Skeletal muscle tissue (tissue), 4 donors: ENCODE measurements around the gene ACP7. TPM values are rescaled to one million over a fixed set of nuclear protein-coding genes. Genes with fewer than 3 reads are reported as not detected.
"Not testable (repeated sequence)": the region's sequence is repeated elsewhere in the genome, so short reads cannot be mapped to it uniquely, and the experiment has no call there.

Experiments used
- H3K27ac ChIP-seq: one replicate; pipeline ENCODE4 v1.7.0; 2013; ENCODE audit warnings: mild to moderate bottlenecking, low read depth, low read length, inconsistent platforms
- H3K27me3 ChIP-seq, 3 donors: one replicate each; pipeline ENCODE4 v1.7.0; 2013; ENCODE audit warnings: low read length in 3 of 3; ENCODE audit not compliant: control insufficient read depth in 3 of 3, insufficient read depth in 3 of 3
- H3K36me3 ChIP-seq, 3 donors: one replicate each; pipeline ENCODE4 v1.7.0; 2013; ENCODE audit warnings: low read length in 3 of 3; ENCODE audit not compliant: control insufficient read depth in 3 of 3, insufficient read depth in 3 of 3
- H3K4me1 ChIP-seq, 3 donors: one replicate each; pipeline ENCODE4 v1.7.0; 2013; ENCODE audit warnings: low read length in 3 of 3, mild to moderate bottlenecking in 3 of 3; ENCODE audit not compliant: control insufficient read depth in 3 of 3, insufficient read depth in 3 of 3
- H3K4me3 ChIP-seq, 3 donors: one replicate each; pipeline ENCODE4 v1.7.0; 2013; ENCODE audit warnings: low read length in 3 of 3
- H3K9ac ChIP-seq, 3 donors: one replicate each; pipeline ENCODE4 v1.7.0; 2013; ENCODE audit warnings: low read length in 3 of 3, mild to moderate bottlenecking in 3 of 3, moderate library complexity in 2 of 3, low read depth in 1 of 3
- H3K9me3 ChIP-seq, 3 donors: one replicate each; pipeline ENCODE4 v1.7.0; 2013; ENCODE audit warnings: low read length in 3 of 3; ENCODE audit not compliant: control insufficient read depth in 3 of 3
- total RNA-seq: library from RNA; depleted of rRNA; stranded (reverse); fragments of >200 nt; gene quantifications from one replicate; pipeline ENCODE4 v1.2.3, GENCODE V29; 2014
- donor health status: Osteomylitis.

Gene ACP7
- total RNA-seq, 1 donor from 2014 or later = not detected

- H3K27me3 ChIP-seq = peaks cover 39 to 50% (median 42%) of the 10 kb centered on the region in 3 donors
- no peaks in the 10 kb centered on the region for H3K9me3 ChIP-seq
- H3K4me1 ChIP-seq = peaks cover 0 to 2% (median 0%) of the 10 kb centered on the region in 3 donors
- H3K9ac ChIP-seq = no peak overlapping the region
- H3K36me3 ChIP-seq = no peaks in the 10 kb centered on the region
- H3K4me3 ChIP-seq = no peak overlapping the region
- no peak overlapping the region for H3K27ac ChIP-seq
These were observed 2.2 kb downstream of the ACP7 start for GRCh38 chr19:39086386-39086785.

GRCh38 chr19:39087907-39088686 lies 3.9 kb downstream of the ACP7 start:
- Histone ChIP-seq H3K4me3 (no peak overlapping the region), H3K4me1 (peaks cover 0 to 2% (median 0%) of the 10 kb centered on the region in 3 donors), H3K9me3 (no peaks in the 10 kb centered on the region), H3K27ac (no peak overlapping the region), H3K9ac (no peak overlapping the region), H3K27me3 (peaks cover 31 to 37% (median 32%) of the 10 kb centered on the region in 3 donors), H3K36me3 (no peaks in the 10 kb centered on the region)

- H3K27ac ChIP-seq, H3K36me3 ChIP-seq, H3K4me1 ChIP-seq, H3K9ac ChIP-seq, H3K9me3 ChIP-seq, H3K4me3 ChIP-seq: not testable (repeated sequence)
- H3K27me3 ChIP-seq = peaks cover 17 to 24% (median 18%) of the 10 kb centered on the region in 3 donors
These were observed 5.8 kb downstream of the ACP7 start for GRCh38 chr19:39090016-39090415.

GRCh38 chr19:39090881-39091280 lies 6.7 kb downstream of the ACP7 start:
- H3K9me3 ChIP-seq = no peaks in the 10 kb centered on the region
- H3K4me1 ChIP-seq = no peaks in the 10 kb centered on the region
- H3K27ac ChIP-seq = no peak overlapping the region
- no peak overlapping the region for H3K9ac ChIP-seq
- H3K36me3 ChIP-seq = no peaks in the 10 kb centered on the region
- peaks cover 9 to 17% (median 10%) of the 10 kb centered on the region in 3 donors for H3K27me3 ChIP-seq
- H3K4me3 ChIP-seq = no peak overlapping the region

- H3K9me3 ChIP-seq, H3K27ac ChIP-seq, H3K36me3 ChIP-seq, H3K4me1 ChIP-seq, H3K9ac ChIP-seq, H3K4me3 ChIP-seq: not testable (repeated sequence)
- peaks cover 11 to 35% (median 27%) of the 10 kb centered on the region in 3 donors for H3K27me3 ChIP-seq
These were observed 11.8 kb downstream of the ACP7 start for GRCh38 chr19:39095799-39096540.

GRCh38 chr19:39097299-39097698 lies 13.1 kb downstream of the ACP7 start:
- Histone ChIP-seq H3K9ac (no peak overlapping the region), H3K27ac (no peak overlapping the region), H3K36me3 (no peaks in the 10 kb centered on the region), H3K4me1 (no peaks in the 10 kb centered on the region), H3K4me3 (no peak overlapping the region), H3K9me3 (no peaks in the 10 kb centered on the region), H3K27me3 (peaks cover 11 to 40% (median 27%) of the 10 kb centered on the region in 3 donors)

GRCh38 chr19:39097721-39098120 lies 13.6 kb downstream of the ACP7 start:
- Histone ChIP-seq H3K27ac (no peak overlapping the region), H3K36me3 (no peaks in the 10 kb centered on the region), H3K27me3 (peaks cover 11 to 40% (median 27%) of the 10 kb centered on the region in 3 donors), H3K4me1 (no peaks in the 10 kb centered on the region), H3K4me3 (no peak overlapping the region), H3K9me3 (no peaks in the 10 kb centered on the region), H3K9ac (no peak overlapping the region)

- no peaks in the 10 kb centered on the region for H3K9me3 ChIP-seq
- H3K4me3 ChIP-seq = no peak overlapping the region
- no peaks in the 10 kb centered on the region for H3K4me1 ChIP-seq
- H3K27me3 ChIP-seq = peaks cover 11 to 40% (median 27%) of the 10 kb centered on the region in 3 donors
- H3K27ac ChIP-seq = no peak overlapping the region
- H3K9ac ChIP-seq = no peak overlapping the region
- no peaks in the 10 kb centered on the region for H3K36me3 ChIP-seq
These were observed 14.4 kb downstream of the ACP7 start for GRCh38 chr19:39098365-39099269.

GRCh38 chr19:39099341-39099740 lies 15.2 kb downstream of the ACP7 start:
- Histone ChIP-seq H3K4me3 (no peak overlapping the region), H3K9me3 (no peaks in the 10 kb centered on the region), H3K9ac (no peak overlapping the region), H3K27me3 (peaks cover 14 to 42% (median 27%) of the 10 kb centered on the region in 3 donors), H3K4me1 (no peaks in the 10 kb centered on the region), H3K27ac (no peak overlapping the region), H3K36me3 (no peaks in the 10 kb centered on the region)
